Measurements from ENCODE around the gene DNAJC22. TPM values are rescaled to one million over a fixed set of nuclear protein-coding genes. Genes with fewer than 3 reads are reported as not detected.
A peak's percentile ranks its signal among the peaks of the same experiment; 100 is the strongest.

DNAJC22 gene
- total and polyA plus RNA-seq, 9 of the 15 experiments (the other 6 are each of a cell fraction or from before 2014, with no cell fraction given): 0.10 to 1.2 (median 0.47) TPM

DNA sequence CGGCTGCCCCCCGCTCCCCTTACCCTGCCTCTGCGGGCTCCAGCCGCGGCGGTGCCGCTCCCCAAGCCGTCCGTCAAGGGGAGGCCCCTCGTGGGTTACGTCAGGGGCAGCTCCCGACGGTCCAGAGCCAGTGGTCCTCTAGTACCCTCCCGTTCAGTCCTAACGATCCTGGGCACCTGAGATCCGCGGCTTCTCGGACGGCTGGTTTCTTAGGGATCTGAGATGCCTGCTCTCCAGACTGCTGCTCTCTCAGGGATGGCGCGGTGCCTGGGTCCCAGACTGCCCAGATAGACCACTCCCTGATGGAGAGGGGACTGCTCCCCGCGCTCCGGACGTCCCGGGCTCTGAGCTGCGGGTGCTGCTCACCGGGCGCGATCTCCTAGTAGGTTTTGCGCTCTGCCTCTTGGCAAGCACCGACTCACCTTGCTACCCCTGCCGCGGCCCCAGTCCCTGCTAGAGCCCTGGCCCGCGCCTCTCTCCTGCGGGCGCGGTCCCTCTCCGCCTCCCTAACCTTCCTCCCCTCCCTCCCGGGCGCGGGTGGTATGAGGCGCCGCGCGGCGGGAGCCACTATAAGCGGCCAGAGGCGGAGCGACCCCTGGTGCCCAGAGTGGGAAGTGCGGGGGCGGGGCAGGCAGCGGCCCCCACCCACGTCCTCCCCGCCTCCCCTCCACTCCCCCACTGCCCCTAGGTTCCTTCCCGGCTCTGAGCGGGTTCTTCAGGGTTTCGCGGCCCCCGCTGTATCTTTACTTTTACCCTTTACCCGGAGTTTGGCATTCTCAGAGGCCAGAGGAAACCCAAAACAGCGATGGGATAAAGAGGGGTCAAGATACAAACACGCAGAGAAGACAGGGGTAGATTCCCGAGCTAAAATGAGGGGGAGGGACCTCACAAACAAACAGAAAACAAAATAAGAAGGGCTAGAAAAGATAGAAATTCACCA, 9.8 kb upstream of the DNAJC22 start, which contains the start of gene C1QL4:
Gene C1QL4, minus strand, starts transcription at position 544 of the 940 bp plus-strand sequence. CDS start 711 bp downstream, outside the sequence.
- H3K79me2 ChIP-seq (ENCODE audit: control insufficient read depth, insufficient read depth, low read length): no peaks in the 10 kb centered on the region
- ATAC-seq (peak; percentile 91), DNase-seq (ENCODE audit: extremely low read depth in 1 of 4, low spot score in 3 of 4) (peak; percentile 93 to 96 (median 96)), FAIRE-seq (no peak)
- peaks cover 11 to 39% of the 10 kb centered on the region in 2 experiments for H3K4me1 ChIP-seq (replicated peaks in 1 of 2; ENCODE audit: control insufficient read depth in 2 of 2, insufficient read depth in 2 of 2, low read length in 2 of 2)
- H3K4me2 ChIP-seq (ENCODE audit: insufficient read depth, low read length): peak within 1 kb of the TSS; percentile 91
- POLR2A ChIA-PET: interaction anchor here (0.6 to 2.1 kb wide), 7 partner anchors 10 to 302 kb away, joined by 3 to 13 read pairs (median 4); partner anchors contain the start of genes DNAJC22, TROAP and TUBA1C
- BruUV-seq (replicated peaks): no TSS peak
- WGBS (ENCODE audit: insufficient coverage, low coverage, missing lambda C conversion rate): 6% methylated on average over 51 of the region's 65 CpGs
- H3K9me3 ChIP-seq (replicated peaks; ENCODE audit: control insufficient read depth, insufficient read depth, low read depth, low read length): no peaks in the 10 kb centered on the region
- H3K27ac ChIP-seq (ENCODE audit: extremely low read depth, low read depth, low read length): peak within 1 kb of the TSS; percentile 50; the same call in 2 of the 3 replicates
- H3K27me3 ChIP-seq (ENCODE audit: control insufficient read depth in 2 of 2, insufficient read depth in 2 of 2, low read length in 2 of 2): no peaks in the 10 kb centered on the region
- H2AFZ ChIP-seq (ENCODE audit: low read depth, low read length): peak within 1 kb of the TSS; percentile 98
- in situ Hi-C loops (cut with MboI): loop anchor here (5.0 kb wide), 1 partner anchor 50 kb away; no protein-coding TSS in a partner anchor
- no peaks in the 10 kb centered on the region for H3K9me1 ChIP-seq (ENCODE audit: control insufficient read depth, insufficient read depth, low read length)
- H3K36me3 ChIP-seq (ENCODE audit: control insufficient read depth, insufficient read depth, low read length): peaks cover 2% of the 10 kb centered on the region; the same call in 2 of the 3 replicates
- intact Hi-C loops (cut with micrococcal nuclease): no loop called here
- H3K4me3 ChIP-seq: peak within 1 kb of the TSS; percentile 54
- CTCF ChIA-PET (ENCODE audit: low intra/inter-chr PET ratio): interaction anchor here (3.8 kb wide), 1 partner anchor 48 kb away, joined by 27 read pairs; no protein-coding TSS in a partner anchor
- H4K20me1 ChIP-seq (replicated peaks; ENCODE audit: control insufficient read depth, insufficient read depth, low read length): no peaks in the 10 kb centered on the region
- H3K9ac ChIP-seq (ENCODE audit: insufficient read depth in 1 of 2, low read depth in 2 of 2, low read length in 2 of 2): peak within 1 kb of the TSS; percentile 63 to 90
- TF ChIP-seq XRCC4 (IDR thresholded peaks at IDR 0.05; ENCODE audit: extremely low read depth, insufficient read depth, insufficient read length) (no peak), TBP (optimal IDR thresholded peaks at IDR 0.05; ENCODE audit: low read depth, low read length) (peak; percentile 93), ZNF24 (IDR thresholded peaks at IDR 0.05) (no peak), POLR3G (IDR thresholded peaks at IDR 0.05; ENCODE audit: extremely low read depth, insufficient read length, insufficient replicate concordance) (no peak), SAFB2 (IDR thresholded peaks at IDR 0.05; ENCODE audit: borderline replicate concordance, low read depth, low read length, severe bottlenecking) (no peak), POLR3A (IDR thresholded peaks at IDR 0.05; ENCODE audit: borderline replicate concordance, extremely low read depth, insufficient read depth, insufficient read length) (no peak), ZNF143 (CRISPR knock-in tag; IDR thresholded peaks at IDR 0.05) (no peak), EZH2 (IDR thresholded peaks at IDR 0.05; ENCODE audit: borderline replicate concordance, low read depth, low read length) (no peak), ESRRB (CRISPR knock-in tag; IDR thresholded peaks at IDR 0.05; ENCODE audit: borderline replicate concordance) (no peak), TAL1 (IDR thresholded peaks at IDR 0.05) (no peak), NCOA1 (IDR thresholded peaks at IDR 0.05; ENCODE audit: low read depth) (no peak)
- TF ChIP-seq, protein P1, sequence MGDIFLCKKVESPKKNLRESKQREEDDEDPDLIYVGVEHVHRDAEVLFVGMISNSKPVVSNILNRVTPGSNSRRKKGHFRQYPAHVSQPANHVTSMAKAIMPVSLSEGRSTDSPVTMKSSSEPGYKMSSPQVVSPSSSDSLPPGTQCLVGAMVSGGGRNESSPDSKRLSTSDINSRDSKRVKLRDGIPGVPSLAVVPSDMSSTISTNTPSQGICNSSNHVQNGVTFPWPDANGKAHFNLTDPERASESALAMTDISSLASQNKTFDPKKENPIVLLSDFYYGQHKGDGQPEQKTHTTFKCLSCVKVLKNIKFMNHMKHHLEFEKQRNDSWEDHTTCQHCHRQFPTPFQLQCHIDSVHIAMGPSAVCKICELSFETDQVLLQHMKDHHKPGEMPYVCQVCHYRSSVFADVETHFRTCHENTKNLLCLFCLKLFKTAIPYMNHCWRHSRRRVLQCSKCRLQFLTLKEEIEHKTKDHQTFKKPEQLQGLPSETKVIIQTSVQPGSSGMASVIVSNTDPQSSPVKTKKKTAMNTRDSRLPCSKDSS (IDR thresholded peaks at IDR 0.05; ENCODE audit: low read depth, partially characterized antibody): no peak
- TF ChIP-seq, protein P2, sequence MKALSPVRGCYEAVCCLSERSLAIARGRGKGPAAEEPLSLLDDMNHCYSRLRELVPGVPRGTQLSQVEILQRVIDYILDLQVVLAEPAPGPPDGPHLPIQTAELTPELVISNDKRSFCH (CRISPR knock-in tag; IDR thresholded peaks at IDR 0.05): no peak
- TF ChIP-seq, protein P2 (tag; IDR thresholded peaks at IDR 0.05): no peak
- TF ChIP-seq, protein P3, sequence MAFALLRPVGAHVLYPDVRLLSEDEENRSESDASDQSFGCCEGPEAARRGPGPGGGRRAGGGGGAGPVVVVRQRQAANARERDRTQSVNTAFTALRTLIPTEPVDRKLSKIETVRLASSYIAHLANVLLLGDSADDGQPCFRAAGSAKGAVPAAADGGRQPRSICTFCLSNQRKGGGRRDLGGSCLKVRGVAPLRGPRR (CRISPR knock-in tag; IDR thresholded peaks at IDR 0.05): no peak
- TF ChIP-seq, protein P4, sequence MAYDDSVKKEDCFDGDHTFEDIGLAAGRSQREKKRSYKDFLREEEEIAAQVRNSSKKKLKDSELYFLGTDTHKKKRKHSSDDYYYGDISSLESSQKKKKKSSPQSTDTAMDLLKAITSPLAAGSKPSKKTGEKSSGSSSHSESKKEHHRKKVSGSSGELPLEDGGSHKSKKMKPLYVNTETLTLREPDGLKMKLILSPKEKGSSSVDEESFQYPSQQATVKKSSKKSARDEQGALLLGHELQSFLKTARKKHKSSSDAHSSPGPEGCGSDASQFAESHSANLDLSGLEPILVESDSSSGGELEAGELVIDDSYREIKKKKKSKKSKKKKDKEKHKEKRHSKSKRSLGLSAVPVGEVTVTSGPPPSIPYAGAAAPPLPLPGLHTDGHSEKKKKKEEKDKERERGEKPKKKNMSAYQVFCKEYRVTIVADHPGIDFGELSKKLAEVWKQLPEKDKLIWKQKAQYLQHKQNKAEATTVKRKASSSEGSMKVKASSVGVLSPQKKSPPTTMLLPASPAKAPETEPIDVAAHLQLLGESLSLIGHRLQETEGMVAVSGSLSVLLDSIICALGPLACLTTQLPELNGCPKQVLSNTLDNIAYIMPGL (CRISPR knock-in tag; IDR thresholded peaks at IDR 0.05): no peak
